AG10803 (cell line): Measurements from ENCODE around the gene ASB15.

Experiments
- DNase-seq: peaks from one replicate; pipeline ENCODE4 v3.0.0; 2010; ENCODE audit warnings: low read depth
- H3K4me3 ChIP-seq: 2 replicates; pipeline ENCODE4 v1.5.1; 2011; ENCODE audit warnings: mild to moderate bottlenecking, low read length, control low read depth
- TF ChIP-seq, protein P1 (sequence below): conservative IDR thresholded peaks from 2 replicates; pipeline ENCODE4 v1.5.1; 2011; ENCODE audit warnings: mild to moderate bottlenecking, low read length, control low read depth, inconsistent platforms

Gene ASB15

DNA sequence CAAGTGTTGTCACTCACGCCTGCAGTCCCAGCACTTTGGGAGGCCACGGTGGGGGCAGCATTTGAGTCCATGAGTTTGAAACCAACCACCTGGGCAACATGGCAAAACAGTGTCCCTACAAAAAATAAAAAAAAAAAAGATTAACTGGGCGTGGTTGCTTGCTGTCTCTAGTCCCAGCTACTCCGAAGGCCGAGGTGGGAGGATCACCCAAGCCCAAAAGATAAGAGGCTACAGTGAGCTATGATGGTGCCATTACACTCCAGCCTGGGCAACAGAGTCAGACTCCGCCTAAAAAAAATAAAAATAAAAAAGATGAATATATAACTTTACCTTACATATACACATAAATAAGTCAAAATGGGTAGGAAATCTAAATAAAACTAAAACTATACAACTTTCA is 51.5 kb downstream of the ASB15 start:
- TF ChIP-seq, protein P1, sequence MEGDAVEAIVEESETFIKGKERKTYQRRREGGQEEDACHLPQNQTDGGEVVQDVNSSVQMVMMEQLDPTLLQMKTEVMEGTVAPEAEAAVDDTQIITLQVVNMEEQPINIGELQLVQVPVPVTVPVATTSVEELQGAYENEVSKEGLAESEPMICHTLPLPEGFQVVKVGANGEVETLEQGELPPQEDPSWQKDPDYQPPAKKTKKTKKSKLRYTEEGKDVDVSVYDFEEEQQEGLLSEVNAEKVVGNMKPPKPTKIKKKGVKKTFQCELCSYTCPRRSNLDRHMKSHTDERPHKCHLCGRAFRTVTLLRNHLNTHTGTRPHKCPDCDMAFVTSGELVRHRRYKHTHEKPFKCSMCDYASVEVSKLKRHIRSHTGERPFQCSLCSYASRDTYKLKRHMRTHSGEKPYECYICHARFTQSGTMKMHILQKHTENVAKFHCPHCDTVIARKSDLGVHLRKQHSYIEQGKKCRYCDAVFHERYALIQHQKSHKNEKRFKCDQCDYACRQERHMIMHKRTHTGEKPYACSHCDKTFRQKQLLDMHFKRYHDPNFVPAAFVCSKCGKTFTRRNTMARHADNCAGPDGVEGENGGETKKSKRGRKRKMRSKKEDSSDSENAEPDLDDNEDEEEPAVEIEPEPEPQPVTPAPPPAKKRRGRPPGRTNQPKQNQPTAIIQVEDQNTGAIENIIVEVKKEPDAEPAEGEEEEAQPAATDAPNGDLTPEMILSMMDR = no peak
- H3K4me3 ChIP-seq = no peak overlapping the region
- DNase-seq = no peak

DNA sequence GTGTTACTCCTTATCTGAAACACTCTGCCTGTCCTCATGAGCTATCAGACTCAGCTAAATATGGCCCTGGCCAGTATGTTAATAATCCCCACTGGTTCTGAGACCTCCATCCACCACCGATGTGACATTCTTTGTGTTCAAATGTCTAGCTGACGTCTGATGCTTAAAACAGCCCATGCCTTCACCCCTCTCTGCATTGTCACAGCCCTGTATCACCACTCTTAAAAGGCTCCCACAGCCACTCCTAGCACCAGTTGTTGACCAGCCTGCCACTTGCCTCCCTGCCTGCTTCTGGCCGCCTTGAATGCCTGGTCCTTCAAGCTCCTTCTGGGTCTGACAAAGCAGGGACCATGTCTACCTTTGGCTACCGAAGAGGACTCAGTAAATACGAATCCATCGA is 54.0 kb downstream of the ASB15 start, which contains the start of gene LMOD2:
Gene LMOD2 (plus strand): TSS at position 253 of the 400 bp plus-strand sequence. CDS start 98 bp downstream, at position 351.
- H3K4me3 ChIP-seq = no peak within 1 kb of the TSS
- DNase-seq = no peak
- TF ChIP-seq, protein P1 = no peak

DNA sequence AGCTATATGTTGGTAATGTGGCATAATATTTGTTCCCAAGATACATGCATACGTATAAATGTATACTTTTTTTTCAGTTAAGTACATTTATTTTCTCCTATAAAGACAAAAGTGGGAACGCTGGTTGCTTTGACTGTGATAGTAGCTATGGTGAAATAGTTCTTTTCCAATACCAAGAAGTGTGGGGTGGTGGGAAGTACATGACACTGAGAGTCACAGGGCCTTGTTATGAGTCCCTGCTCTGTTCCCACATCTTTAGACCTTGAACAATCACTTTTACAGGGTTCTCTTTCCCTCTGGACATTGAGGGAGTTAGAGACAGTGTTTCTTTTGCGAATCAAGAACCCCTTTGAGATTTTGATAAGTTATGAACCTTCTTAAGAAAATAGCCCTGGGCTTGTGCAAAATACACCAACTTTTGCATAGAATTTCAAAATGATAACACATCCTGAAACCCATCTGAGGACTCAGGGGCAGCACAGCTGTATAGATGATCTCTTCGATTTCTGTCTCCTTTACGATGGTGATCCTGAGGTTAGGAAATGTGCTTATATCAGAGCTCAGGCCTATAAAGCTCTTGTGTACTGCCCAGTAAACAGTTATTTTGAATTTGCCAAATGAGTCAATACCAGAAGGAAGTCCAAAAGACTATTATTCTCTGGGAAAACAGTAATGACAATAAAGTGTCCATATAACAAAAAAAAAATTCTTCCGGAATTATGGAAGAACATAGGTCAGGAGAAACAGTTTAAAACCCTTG is 55.1 kb downstream of the ASB15 start:
- H3K4me3 ChIP-seq = no peak overlapping the region
- DNase-seq = no peak
- TF ChIP-seq, protein P1 = no peak

DNA sequence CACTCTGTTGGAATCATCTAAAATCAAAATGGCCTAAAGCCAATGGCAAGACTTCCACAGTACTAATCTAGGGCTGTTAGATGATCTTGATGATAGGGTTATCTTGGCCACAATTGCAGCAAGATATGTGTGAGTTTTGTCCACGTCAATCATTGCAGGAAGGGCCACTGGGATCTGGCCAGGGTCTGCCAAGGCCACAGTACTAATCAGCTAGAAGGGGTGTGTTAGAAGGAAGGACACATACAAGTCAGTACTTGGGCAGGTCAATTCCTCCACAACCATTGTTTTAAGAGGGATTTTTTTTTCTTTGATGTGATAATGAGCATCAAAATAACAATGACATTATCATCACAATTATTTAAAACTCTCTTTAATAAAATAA is 55.7 kb downstream of the ASB15 start:
- DNase-seq = no peak
- H3K4me3 ChIP-seq = no peak overlapping the region
- TF ChIP-seq, protein P1 = no peak

DNA sequence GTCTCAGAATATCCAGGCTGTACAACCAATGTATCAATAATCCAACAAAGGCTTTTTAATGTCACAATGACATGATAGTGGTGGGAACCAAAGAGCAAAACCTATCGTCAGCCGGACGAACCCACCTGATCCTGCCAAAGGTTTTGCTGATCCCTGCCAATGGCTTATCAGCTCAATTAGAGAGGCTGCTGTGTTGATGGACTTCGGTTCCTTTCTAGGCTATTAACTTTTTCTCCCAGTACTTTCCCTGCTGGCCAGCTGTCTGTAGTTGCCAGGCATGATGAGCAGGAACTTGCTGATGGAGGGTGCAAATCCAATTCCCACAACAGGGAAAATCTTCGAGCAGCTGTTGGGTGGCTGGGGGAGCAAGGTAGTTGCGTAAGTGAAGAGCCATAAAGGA is 56.4 kb downstream of the ASB15 start:
- no peak overlapping the region for H3K4me3 ChIP-seq
- no peak for DNase-seq
- TF ChIP-seq, protein P1 = no peak

DNA sequence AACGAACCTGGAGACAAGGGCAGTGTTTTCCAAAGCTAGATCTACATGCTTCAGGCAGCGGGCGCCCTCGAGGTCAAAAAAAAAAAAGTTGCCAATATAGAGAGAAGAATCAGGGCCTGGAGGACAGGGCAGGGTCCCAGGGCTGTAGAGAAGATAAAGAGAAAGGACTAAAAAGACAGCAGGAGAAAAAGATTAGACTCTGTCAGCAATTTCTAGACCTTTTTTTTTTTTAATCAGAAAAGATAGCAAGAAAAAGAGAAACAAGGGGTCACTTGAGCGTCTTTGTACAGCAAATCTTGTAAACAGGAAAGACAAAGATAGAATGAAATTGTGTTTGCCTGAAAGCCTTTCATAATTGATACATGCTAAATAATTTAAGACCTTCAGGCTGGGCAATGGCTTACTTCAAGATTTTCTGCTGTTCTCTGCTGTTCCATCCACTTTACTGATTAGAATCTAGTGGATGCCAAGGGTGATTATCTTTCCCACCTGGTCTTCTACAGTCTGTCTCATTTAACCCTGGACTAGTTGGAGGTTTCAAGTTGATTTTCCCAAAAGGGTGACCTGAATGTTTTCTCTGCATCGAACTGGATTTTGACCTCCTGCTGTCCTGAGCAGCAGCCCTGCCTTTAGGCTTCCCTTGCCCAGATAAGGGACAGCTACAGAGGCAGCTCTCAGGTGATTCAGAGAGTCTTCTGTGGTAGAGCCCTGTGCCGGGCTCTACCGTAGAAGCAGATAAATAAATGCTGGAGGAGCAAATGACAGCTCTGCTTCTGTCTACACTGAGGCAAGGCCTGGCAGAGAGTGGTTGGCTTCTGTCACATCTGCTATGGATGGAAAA is 59.1 kb downstream of the ASB15 start:
- TF ChIP-seq, protein P1 = no peak
- H3K4me3 ChIP-seq = no peak overlapping the region
- DNase-seq = no peak
